ENCODE results near the gene SMG5.

- TF ChIP-seq CTCF (IDR thresholded peaks at IDR 0.05; ENCODE audit: low read length) (no peak), EZH2 (optimal IDR thresholded peaks at IDR 0.05; ENCODE audit: low read depth, low read length) (no peak)
These were observed 22.6 kb upstream of the SMG5 start for GRCh38 chr1:156305215-156305614.

All from MM.1S (cell line).